GM10248 (cell line): Measurements from ENCODE around the gene SDF2L1.
"Not testable (repeated sequence)": the region's sequence is repeated elsewhere in the genome, so short reads cannot be mapped to it uniquely, and the experiment has no call there.

Experiments
- CTCF ChIA-PET: fragments of 300-600 bp; sonication (Branson Sonifier 250); formaldehyde crosslinking; extraction: SDS; loops from one replicate; lab custom pipeline; 2021; ENCODE audit warnings: antibody characterized with exemption; lab: Yijun Ruan, JAX
- POLR2A ChIA-PET: fragments of 350-650 bp; sonication (Branson Sonifier 250); formaldehyde crosslinking; extraction: SDS; loops from one replicate; lab custom pipeline; 2020; ENCODE audit warnings: antibody characterized with exemption; lab: Yijun Ruan, JAX
- DNase-seq: peaks from one replicate; pipeline ENCODE4 v3.0.0; 2012; ENCODE audit errors: extremely low spot score
- TF ChIP-seq, protein P1 (sequence below): IDR thresholded peaks from 2 replicates; pipeline ENCODE4 v1.5.1; 2012; ENCODE audit warnings: mild to moderate bottlenecking, low read depth; ENCODE audit errors: extremely low read depth, missing control alignments, control extremely low read depth

Gene SDF2L1

DNA sequence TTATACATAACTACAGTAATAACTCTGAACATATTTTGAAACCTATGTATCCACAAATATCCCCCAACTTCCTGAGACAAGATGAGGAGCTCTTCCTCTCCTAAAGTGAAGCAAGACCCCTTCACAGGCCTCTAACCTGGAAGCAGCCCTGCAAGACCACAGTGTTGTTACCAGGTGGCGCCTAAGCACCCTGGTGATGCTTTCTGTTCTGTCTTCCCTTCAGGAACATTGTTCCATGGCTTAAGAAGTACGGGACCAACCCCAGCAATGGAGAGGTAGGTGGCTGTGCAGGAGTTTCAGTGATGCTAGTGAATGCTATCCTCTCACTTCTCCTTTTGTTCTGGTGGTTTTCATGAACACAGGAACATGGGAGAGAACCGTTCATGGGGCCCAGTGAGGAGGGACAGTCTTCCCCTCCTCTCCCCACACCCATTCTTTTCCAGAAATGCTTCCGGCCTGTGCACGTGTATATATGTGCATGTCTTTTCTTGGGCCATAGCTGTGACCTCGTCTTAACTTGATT lies 30.1 kb downstream of the SDF2L1 start:
- no peak for DNase-seq
- TF ChIP-seq, protein P1, sequence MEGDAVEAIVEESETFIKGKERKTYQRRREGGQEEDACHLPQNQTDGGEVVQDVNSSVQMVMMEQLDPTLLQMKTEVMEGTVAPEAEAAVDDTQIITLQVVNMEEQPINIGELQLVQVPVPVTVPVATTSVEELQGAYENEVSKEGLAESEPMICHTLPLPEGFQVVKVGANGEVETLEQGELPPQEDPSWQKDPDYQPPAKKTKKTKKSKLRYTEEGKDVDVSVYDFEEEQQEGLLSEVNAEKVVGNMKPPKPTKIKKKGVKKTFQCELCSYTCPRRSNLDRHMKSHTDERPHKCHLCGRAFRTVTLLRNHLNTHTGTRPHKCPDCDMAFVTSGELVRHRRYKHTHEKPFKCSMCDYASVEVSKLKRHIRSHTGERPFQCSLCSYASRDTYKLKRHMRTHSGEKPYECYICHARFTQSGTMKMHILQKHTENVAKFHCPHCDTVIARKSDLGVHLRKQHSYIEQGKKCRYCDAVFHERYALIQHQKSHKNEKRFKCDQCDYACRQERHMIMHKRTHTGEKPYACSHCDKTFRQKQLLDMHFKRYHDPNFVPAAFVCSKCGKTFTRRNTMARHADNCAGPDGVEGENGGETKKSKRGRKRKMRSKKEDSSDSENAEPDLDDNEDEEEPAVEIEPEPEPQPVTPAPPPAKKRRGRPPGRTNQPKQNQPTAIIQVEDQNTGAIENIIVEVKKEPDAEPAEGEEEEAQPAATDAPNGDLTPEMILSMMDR: no peak
- CTCF ChIA-PET: interaction anchor here (1.5 to 1.6 kb wide), 3 partner anchors 9 to 280 kb away, joined by 3 read pairs; partner anchors contain the start of gene PPM1F
- POLR2A ChIA-PET: no interaction called here

DNA sequence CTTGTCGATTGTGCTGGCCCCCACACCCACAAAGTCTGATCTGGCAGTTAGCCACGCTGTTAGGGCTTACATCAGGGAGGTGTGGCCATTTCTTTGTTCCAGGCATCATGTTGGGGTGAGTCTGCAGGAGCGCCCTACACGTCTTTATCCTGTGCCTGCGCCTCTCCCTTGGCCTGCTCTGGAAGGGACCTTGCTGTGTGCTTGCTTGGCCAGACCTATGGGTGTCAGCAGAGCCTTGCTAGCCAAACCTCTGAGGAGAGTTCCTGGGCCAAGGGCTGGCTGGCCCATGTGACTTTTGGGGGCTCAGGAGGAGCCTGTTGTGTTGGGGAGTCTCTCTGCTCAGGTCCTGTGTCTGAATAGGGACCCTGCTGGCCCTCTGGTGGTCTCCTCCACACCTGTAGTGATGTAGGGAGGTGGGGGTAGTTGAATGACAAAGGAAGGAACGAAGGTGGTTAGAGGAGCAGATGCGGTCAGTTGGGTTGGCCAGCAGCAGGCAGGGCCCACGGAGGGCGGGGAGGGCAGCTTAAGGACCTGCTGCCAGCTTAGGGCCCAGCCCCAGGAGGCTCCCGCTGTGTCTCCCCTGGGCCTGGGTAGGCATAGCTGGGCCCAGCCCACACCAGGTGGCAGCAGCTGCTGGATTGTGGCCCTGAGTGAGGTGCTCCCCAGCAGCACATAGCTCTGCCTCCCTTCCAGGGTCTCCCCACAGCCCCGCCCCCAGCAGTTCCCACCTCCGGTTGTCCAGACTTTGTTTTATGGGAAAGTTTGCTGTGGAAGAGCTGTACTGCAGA lies 31.6 kb downstream of the SDF2L1 start:
- DNase-seq: no peak
- TF ChIP-seq, protein P1: no peak
- ChIA-PET CTCF (no interaction called here), POLR2A (no interaction called here)

DNA sequence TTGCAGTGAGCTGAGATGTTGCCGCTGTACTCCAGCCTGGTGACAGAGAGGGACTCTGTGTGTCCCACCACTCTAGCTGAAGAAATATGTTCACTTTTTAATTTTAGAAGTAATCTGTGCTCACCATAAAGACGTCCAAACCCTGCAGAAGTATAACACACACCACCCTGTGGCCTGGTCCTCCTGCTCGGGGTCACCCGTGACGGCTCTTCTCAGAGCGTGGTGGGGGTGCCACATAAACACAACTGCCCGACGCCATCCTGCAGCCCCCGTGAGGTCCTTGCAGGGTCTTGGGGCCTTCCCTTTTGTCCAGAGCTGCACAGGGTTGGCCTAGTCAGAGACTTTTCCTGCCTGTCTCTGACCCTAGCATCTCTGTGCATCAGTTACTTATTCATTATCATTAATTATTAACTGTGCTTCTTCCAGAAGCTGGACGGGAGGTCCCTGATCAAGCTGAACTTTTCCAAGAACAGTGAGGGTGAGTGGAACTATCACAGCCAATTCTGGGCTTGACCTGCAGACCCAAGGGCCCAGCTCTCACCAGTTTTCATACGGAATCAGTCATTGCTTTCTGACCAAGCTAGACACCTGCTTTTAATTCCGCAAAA lies 32.6 kb downstream of the SDF2L1 start:
- ChIA-PET POLR2A (no interaction called here), CTCF (no interaction called here)
- no peak for DNase-seq
- TF ChIP-seq, protein P1: no peak

DNA sequence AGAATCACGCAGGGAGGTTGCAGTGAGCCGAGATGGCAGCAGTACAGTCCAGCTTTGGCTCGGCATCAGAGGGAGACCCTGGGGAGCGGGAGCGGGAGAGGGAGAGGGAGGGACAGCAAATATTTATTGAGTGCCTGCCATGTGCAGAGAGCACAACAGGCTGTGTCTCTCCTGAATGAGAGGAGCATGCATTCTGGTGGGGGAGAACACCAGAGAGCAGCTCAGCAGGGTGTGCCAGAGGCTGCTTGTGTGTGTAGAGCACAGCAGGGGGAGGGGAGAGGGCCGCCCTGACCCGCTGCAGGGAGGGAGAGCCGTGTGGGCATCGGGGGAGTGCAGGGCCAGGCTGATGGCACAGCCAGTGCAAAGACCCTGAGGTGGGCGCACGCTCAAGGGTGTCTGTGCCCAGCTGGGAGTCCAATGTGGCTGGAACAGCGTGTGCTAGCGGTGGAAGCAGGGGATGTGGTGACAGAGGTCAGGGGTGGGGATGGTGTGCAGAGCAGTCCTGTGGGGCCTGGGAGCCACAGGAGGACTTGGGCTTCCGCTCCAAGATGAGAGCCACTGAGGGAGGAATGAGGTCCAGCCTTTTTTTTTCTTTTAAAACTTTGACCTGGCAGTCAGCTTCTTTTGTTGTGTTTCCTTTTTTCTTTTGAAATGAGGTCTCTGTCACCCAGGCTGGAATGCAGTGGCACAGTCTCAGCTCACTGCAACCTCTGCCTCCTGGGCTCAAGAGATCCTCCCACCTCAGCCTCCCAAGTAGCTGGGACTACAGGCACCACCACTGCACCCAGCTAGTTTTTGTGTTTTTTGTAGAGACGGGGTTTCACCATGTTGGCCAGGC lies 35.7 kb downstream of the SDF2L1 start:
- CTCF ChIA-PET: interaction anchor here (0.8 kb wide), 1 partner anchor 12 kb away, joined by 4 read pairs; the partner anchor contains the start of gene PPIL2
- POLR2A ChIA-PET: no interaction called here

DNA sequence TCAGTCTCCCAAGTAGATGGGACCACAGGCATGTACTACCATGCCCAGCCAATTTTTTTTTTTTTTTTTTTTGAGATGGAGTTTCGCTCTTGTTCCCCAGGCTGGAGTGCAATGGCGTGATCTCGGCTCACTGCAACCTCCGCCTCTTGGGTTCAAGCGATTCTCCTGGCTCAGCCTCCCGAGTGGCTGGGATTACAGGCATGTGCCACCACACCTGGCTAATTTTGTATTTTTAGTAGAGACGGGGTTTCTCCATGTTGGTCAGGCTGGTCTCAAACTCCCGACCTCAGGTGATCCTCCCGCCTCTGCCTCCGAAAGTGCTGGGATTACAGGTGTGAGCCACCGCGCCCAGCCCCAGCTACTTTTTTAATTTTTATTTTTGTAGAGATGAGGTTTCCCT lies 36.7 kb downstream of the SDF2L1 start:
- DNase-seq, POLR2A ChIA-PET, CTCF ChIA-PET: not testable (repeated sequence)

More for the DNA sequence above, 35.7 kb downstream of the SDF2L1 start:
- TF ChIP-seq, protein P1: no peak
- DNase-seq: no peak

DNA sequence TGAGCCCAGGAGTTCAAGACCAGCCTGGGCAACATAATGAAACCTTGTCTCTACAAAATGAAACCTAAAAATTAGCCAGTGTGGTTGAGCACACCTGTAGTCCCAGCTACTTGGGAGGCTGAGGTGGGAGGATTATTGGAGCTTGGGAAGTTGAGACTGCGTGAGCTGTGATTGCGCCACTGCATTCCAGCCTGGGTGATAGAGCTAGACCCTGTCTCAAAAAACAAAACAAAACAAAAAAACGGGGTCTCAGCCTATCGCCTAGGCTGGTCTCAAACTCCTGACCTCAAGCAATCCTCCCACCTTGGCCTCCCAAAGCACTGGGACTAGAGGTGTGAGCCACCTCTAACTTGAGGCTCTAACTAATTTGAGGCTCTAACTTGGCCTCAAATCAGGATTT lies 37.3 kb downstream of the SDF2L1 start:
- DNase-seq: no peak
- ChIA-PET POLR2A (no interaction called here), CTCF (no interaction called here)

More for the DNA sequence above, 37.3 kb downstream of the SDF2L1 start:
- TF ChIP-seq, protein P1: no peak
